ENCODE measurements around the gene DNAJB2.
"Not testable (repeated sequence)": the region's sequence is repeated elsewhere in the genome, so short reads cannot be mapped to it uniquely, and the experiment has no call there.

DNAJB2 gene

GRCh38 chr2:219249203-219249980 lies 29.8 kb upstream of the DNAJB2 start:
- DNase-seq (ENCODE audit: insufficient read length), result no peak
- FAIRE-seq, result peak; percentile 79
- TF ChIP-seq POLR2AphosphoS5 (IDR thresholded peaks at IDR 0.05; ENCODE audit: low read depth, low read length), result peak; percentile 38; the same call in 1 of the 2 replicates
- peak; percentile 51 for TF ChIP-seq POLR2A (IDR thresholded peaks at IDR 0.05; ENCODE audit: low read depth, low read length)
- no peak for TF ChIP-seq TAF1 (IDR thresholded peaks at IDR 0.05; ENCODE audit: borderline replicate concordance, low read depth, low read length)

GRCh38 chr2:219250049-219250781 lies 29.0 kb upstream of the DNAJB2 start:
- TF ChIP-seq TAF1 (IDR thresholded peaks at IDR 0.05; ENCODE audit: borderline replicate concordance, low read depth, low read length) (no peak), POLR2AphosphoS5 (IDR thresholded peaks at IDR 0.05; ENCODE audit: low read depth, low read length) (no peak), POLR2A (IDR thresholded peaks at IDR 0.05; ENCODE audit: low read depth, low read length) (no peak)
- FAIRE-seq (no peak), DNase-seq (ENCODE audit: insufficient read length) (no peak)

- no peak for DNase-seq (ENCODE audit: insufficient read length)
- TF ChIP-seq POLR2AphosphoS5 (IDR thresholded peaks at IDR 0.05; ENCODE audit: low read depth, low read length), result no peak; the same call in 1 of the 2 replicates
- no peak for TF ChIP-seq TAF1 (IDR thresholded peaks at IDR 0.05; ENCODE audit: borderline replicate concordance, low read depth, low read length)
- TF ChIP-seq POLR2A (IDR thresholded peaks at IDR 0.05; ENCODE audit: low read depth, low read length), result no peak
- FAIRE-seq, result no peak
These were observed 27.5 kb upstream of the DNAJB2 start for GRCh38 chr2:219251656-219252055.

GRCh38 chr2:219252084-219252483 lies 27.1 kb upstream of the DNAJB2 start:
- no peak for DNase-seq (ENCODE audit: insufficient read length)
- no peak for FAIRE-seq
- TF ChIP-seq POLR2A (IDR thresholded peaks at IDR 0.05; ENCODE audit: low read depth, low read length) (no peak; the same call in 1 of the 2 replicates), POLR2AphosphoS5 (IDR thresholded peaks at IDR 0.05; ENCODE audit: low read depth, low read length) (no peak), TAF1 (IDR thresholded peaks at IDR 0.05; ENCODE audit: borderline replicate concordance, low read depth, low read length) (no peak)

GRCh38 chr2:219252570-219252899 lies 26.6 kb upstream of the DNAJB2 start:
- FAIRE-seq, result no peak
- TF ChIP-seq TAF1 (IDR thresholded peaks at IDR 0.05; ENCODE audit: borderline replicate concordance, low read depth, low read length) (no peak), POLR2AphosphoS5 (IDR thresholded peaks at IDR 0.05; ENCODE audit: low read depth, low read length) (no peak), POLR2A (IDR thresholded peaks at IDR 0.05; ENCODE audit: low read depth, low read length) (no peak)
- DNase-seq (ENCODE audit: insufficient read length), result no peak

- no peak for TF ChIP-seq POLR2AphosphoS5 (IDR thresholded peaks at IDR 0.05; ENCODE audit: low read depth, low read length)
- no peak; the same call in 1 of the 2 replicates for TF ChIP-seq POLR2A (IDR thresholded peaks at IDR 0.05; ENCODE audit: low read depth, low read length)
- TF ChIP-seq TAF1 (IDR thresholded peaks at IDR 0.05; ENCODE audit: borderline replicate concordance, low read depth, low read length), result no peak
- peak; percentile 52 for DNase-seq (ENCODE audit: insufficient read length)
- FAIRE-seq, result peak; percentile 87
These were observed 26.0 kb upstream of the DNAJB2 start, which contains the start of gene TUBA4B for GRCh38 chr2:219252900-219253752. Gene TUBA4B, plus strand, starts transcription at chr2:219253243. Its CDS starts 165 bp downstream, at chr2:219253408.

- DNase-seq (ENCODE audit: insufficient read length) (peak; percentile 99), FAIRE-seq (peak; percentile 95)
- TF ChIP-seq POLR2A (IDR thresholded peaks at IDR 0.05; ENCODE audit: low read depth, low read length) (peak; percentile 99), TAF1 (IDR thresholded peaks at IDR 0.05; ENCODE audit: borderline replicate concordance, low read depth, low read length) (peak; percentile 79), POLR2AphosphoS5 (IDR thresholded peaks at IDR 0.05; ENCODE audit: low read depth, low read length) (peak; percentile 98)
These were observed 25.2 kb upstream of the DNAJB2 start, which contains the start of gene TUBA4A for GRCh38 chr2:219253753-219254589. Gene TUBA4A, minus strand, starts transcription at chr2:219253918. Its CDS starts 60 bp downstream, at chr2:219253858.

GRCh38 chr2:219254590-219255201 lies 24.5 kb upstream of the DNAJB2 start:
- FAIRE-seq (peak; percentile 79), DNase-seq (ENCODE audit: insufficient read length) (no peak)
- TF ChIP-seq POLR2AphosphoS5 (IDR thresholded peaks at IDR 0.05; ENCODE audit: low read depth, low read length) (no peak), TAF1 (IDR thresholded peaks at IDR 0.05; ENCODE audit: borderline replicate concordance, low read depth, low read length) (no peak), POLR2A (IDR thresholded peaks at IDR 0.05; ENCODE audit: low read depth, low read length) (no peak)

GRCh38 chr2:219258942-219259341 lies 20.2 kb upstream of the DNAJB2 start:
- not testable (repeated sequence) for DNase-seq (ENCODE audit: insufficient read length); FAIRE-seq
